ENCODE data around the gene CACNB1. TPM values are rescaled to one million over a fixed set of nuclear protein-coding genes. Genes with fewer than 3 reads are reported as not detected.

CACNB1 gene
- total RNA-seq: 5.8 and 7.4 TPM in 2 replicates

- H3K4me1 ChIP-seq (ENCODE audit: insufficient read depth, low read length): peaks cover 35% of the 10 kb centered on the region
- H2AFZ ChIP-seq (ENCODE audit: low read length): peak within 1 kb of the TSS; percentile 63
- no peaks in the 10 kb centered on the region for H3K27me3 ChIP-seq (ENCODE audit: insufficient read depth, low read length)
- TF ChIP-seq, protein P1, sequence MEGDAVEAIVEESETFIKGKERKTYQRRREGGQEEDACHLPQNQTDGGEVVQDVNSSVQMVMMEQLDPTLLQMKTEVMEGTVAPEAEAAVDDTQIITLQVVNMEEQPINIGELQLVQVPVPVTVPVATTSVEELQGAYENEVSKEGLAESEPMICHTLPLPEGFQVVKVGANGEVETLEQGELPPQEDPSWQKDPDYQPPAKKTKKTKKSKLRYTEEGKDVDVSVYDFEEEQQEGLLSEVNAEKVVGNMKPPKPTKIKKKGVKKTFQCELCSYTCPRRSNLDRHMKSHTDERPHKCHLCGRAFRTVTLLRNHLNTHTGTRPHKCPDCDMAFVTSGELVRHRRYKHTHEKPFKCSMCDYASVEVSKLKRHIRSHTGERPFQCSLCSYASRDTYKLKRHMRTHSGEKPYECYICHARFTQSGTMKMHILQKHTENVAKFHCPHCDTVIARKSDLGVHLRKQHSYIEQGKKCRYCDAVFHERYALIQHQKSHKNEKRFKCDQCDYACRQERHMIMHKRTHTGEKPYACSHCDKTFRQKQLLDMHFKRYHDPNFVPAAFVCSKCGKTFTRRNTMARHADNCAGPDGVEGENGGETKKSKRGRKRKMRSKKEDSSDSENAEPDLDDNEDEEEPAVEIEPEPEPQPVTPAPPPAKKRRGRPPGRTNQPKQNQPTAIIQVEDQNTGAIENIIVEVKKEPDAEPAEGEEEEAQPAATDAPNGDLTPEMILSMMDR (IDR thresholded peaks at IDR 0.05; ENCODE audit: extremely low read depth, low read depth, low read length): no peak
- H3K79me2 ChIP-seq (ENCODE audit: insufficient read depth, low read length): peaks cover 60% of the 10 kb centered on the region
- H4K20me1 ChIP-seq (ENCODE audit: insufficient read depth, low read length): peaks cover 33% of the 10 kb centered on the region
- H3K9me3 ChIP-seq (ENCODE audit: low read depth, low read length): no peaks in the 10 kb centered on the region
- peak; percentile 99 for DNase-seq (ENCODE audit: insufficient read length, low spot score, missing footprints)
- peaks cover 30% of the 10 kb centered on the region for H3K36me3 ChIP-seq (ENCODE audit: insufficient read depth, low read length)
- peak within 1 kb of the TSS; percentile 81 for H3K4me3 ChIP-seq (ENCODE audit: insufficient read depth, low read length)
- peak within 1 kb of the TSS; percentile 79 for H3K4me2 ChIP-seq (ENCODE audit: insufficient read depth, low read length)
- H3K27ac ChIP-seq (ENCODE audit: low read depth, low read length): no peak within 1 kb of the TSS
These were observed at the start of gene CACNB1 for GRCh38 chr17:39197380-39198185. Gene CACNB1 (minus strand): TSS chr17:39197669. CDS start chr17:39197495, 174 bp downstream.

DNA sequence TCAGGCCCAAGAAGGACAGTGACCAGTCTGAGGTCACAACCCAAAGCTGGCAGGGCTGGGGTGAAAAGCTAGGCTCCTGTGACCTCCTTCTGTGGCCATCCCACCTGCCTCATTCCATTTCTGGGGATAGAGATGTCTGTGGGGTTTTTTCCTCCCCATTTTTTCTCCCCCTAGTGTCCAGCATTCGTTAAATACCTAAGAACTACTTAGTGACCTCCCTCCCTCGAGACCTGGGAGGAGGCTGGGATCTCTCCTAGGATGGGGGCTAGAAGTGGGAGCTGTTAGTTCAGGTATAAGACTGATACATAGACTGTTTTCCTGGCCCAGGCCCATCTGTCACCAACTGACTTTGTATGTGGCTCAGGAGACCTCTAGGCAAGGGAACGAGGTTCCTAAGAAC is 48.8 kb upstream of the CACNB1 start:
- TF ChIP-seq, protein P1 (IDR thresholded peaks at IDR 0.05; ENCODE audit: extremely low read depth, low read depth, low read length): peak; percentile 11
- no peaks in the 10 kb centered on the region for H3K9me3 ChIP-seq (ENCODE audit: low read depth, low read length)

GRCh38 chr17:39244600-39245570 is 47.4 kb upstream of the CACNB1 start:
- Histone ChIP-seq H3K4me3 (ENCODE audit: insufficient read depth, low read length) (no peak overlapping the region), H2AFZ (ENCODE audit: low read length) (no peak overlapping the region), H3K36me3 (ENCODE audit: insufficient read depth, low read length) (no peaks in the 10 kb centered on the region), H4K20me1 (ENCODE audit: insufficient read depth, low read length) (no peaks in the 10 kb centered on the region), H3K4me2 (ENCODE audit: insufficient read depth, low read length) (no peak overlapping the region), H3K4me1 (ENCODE audit: insufficient read depth, low read length) (peaks cover 2% of the 10 kb centered on the region), H3K27ac (ENCODE audit: low read depth, low read length) (no peak overlapping the region), H3K79me2 (ENCODE audit: insufficient read depth, low read length) (no peaks in the 10 kb centered on the region), H3K27me3 (ENCODE audit: insufficient read depth, low read length) (peaks cover 4% of the 10 kb centered on the region), H3K9me3 (ENCODE audit: low read depth, low read length) (no peaks in the 10 kb centered on the region)
- DNase-seq (ENCODE audit: insufficient read length, low spot score, missing footprints): peak; percentile 93
- TF ChIP-seq, protein P1 (IDR thresholded peaks at IDR 0.05; ENCODE audit: extremely low read depth, low read depth, low read length): peak; percentile 95

More for the DNA sequence above, 48.8 kb upstream of the CACNB1 start:
- H3K79me2 ChIP-seq (ENCODE audit: insufficient read depth, low read length): no peaks in the 10 kb centered on the region
- no peaks in the 10 kb centered on the region for H4K20me1 ChIP-seq (ENCODE audit: insufficient read depth, low read length)
- H3K4me3 ChIP-seq (ENCODE audit: insufficient read depth, low read length): no peak overlapping the region
- H3K4me1 ChIP-seq (ENCODE audit: insufficient read depth, low read length): peaks cover 2% of the 10 kb centered on the region
- H3K36me3 ChIP-seq (ENCODE audit: insufficient read depth, low read length): no peaks in the 10 kb centered on the region
- no peak overlapping the region for H3K27ac ChIP-seq (ENCODE audit: low read depth, low read length)
- peaks cover 4% of the 10 kb centered on the region for H3K27me3 ChIP-seq (ENCODE audit: insufficient read depth, low read length)
- H3K4me2 ChIP-seq (ENCODE audit: insufficient read depth, low read length): no peak overlapping the region
- no peak overlapping the region for H2AFZ ChIP-seq (ENCODE audit: low read length)
- DNase-seq (ENCODE audit: insufficient read length, low spot score, missing footprints): peak; percentile 59

All from osteoblast (primary cell).